Small intestine (tissue), 16 donors: ENCODE results near the gene ZGLP1. TPM values are rescaled to one million over a fixed set of nuclear protein-coding genes. Genes with fewer than 3 reads are reported as not detected.

Experiments
- DNase-seq, 2 donors: peaks; one replicate each; pipeline versions ENCODE4 v3.0.0 to v3.0.0-alpha.2; 2013
- FAIRE-seq: peaks from 2 replicates; lab custom pipeline; 2012; peaks lifted over from hg19 to GRCh38; lab: Jason Lieb, UNC
- H3K27ac ChIP-seq, 3 donors: one replicate each; pipeline ENCODE4 v1.5.1; 2013; ENCODE audit warnings: low read length in 2 of 3, mild to moderate bottlenecking in 2 of 3, control low read depth in 1 of 3, inconsistent platforms in 1 of 3, low read depth in 1 of 3, moderate library complexity in 1 of 3
- H3K27me3 ChIP-seq, 3 donors: one replicate each; pipeline ENCODE4 v1.6.1; 2013; ENCODE audit warnings: low read length in 3 of 3, inconsistent platforms in 1 of 3; ENCODE audit not compliant: control insufficient read depth in 3 of 3, insufficient read depth in 3 of 3
- H3K36me3 ChIP-seq, 3 donors: one replicate each; pipeline ENCODE4 v1.6.1; 2013; ENCODE audit warnings: low read length in 3 of 3, inconsistent platforms in 1 of 3, low read depth in 1 of 3, mild to moderate bottlenecking in 1 of 3, moderate library complexity in 1 of 3; ENCODE audit not compliant: control insufficient read depth in 3 of 3, insufficient read depth in 2 of 3
- H3K4me1 ChIP-seq, 3 donors: one replicate each; pipeline ENCODE4 v1.6.1; 2013; ENCODE audit warnings: low read length in 2 of 3, inconsistent platforms in 1 of 3, low read depth in 1 of 3, mild to moderate bottlenecking in 1 of 3, moderate library complexity in 1 of 3; ENCODE audit not compliant: control insufficient read depth in 3 of 3, insufficient read depth in 2 of 3
- H3K4me3 ChIP-seq, 3 donors: one replicate each; pipeline ENCODE4 v1.5.1; 2013; ENCODE audit warnings: low read length in 3 of 3, control low read depth in 1 of 3, inconsistent platforms in 1 of 3, low read depth in 1 of 3, mild to moderate bottlenecking in 1 of 3, moderate library complexity in 1 of 3
- H3K9me3 ChIP-seq, 2 donors: one replicate each; pipeline ENCODE4 v1.6.1; 2013; ENCODE audit warnings: low read depth in 1 of 2, low read length in 1 of 2; ENCODE audit not compliant: control insufficient read depth in 2 of 2, insufficient read depth in 1 of 2
- WGBS, 3 donors: extraction: QIAGEN DNeasy Blood & Tissue Kit; methylation state at CpG; one replicate each; pipeline ENCODE4 v1.1.7; 2013; 5-methylcytosine and 5-hydroxymethylcytosine counted together
- long read RNA-seq, 10 donors: transcript quantifications; one replicate each; lab custom pipeline, GENCODE V29; 2026
- polyA plus RNA-seq, 4 donors: library from polyadenylated mRNA; stranded (reverse) in 3 of 4; unstranded in 1 of 4; fragments of 200-250 nt in 3 of 4; fragments of 120-200 nt in 1 of 4; gene quantifications; one replicate each; pipeline versions ENCODE4 v1.2.1 to v1.2.3, GENCODE V29; 2013
- donor health status: healthy with polysubstance abuse.
- donor health status: control.
- donor health status: control.
- donor health status: Bipolar disorder and iron deficiency.
- donor health status: healthy.

Gene ZGLP1
- 1 to 10 TPM; 5.8 to 9.5 (median 7.7) TPM for polyA plus RNA-seq
- long read RNA-seq, donor 1: 0 reads
- long read RNA-seq, donor 2: 0 reads
- long read RNA-seq, donor 3, partial matches to known transcripts: 0 of 1 reads
- long read RNA-seq, donor 3, other reads (novel, unspliced or antisense): 0 of 1 reads
- long read RNA-seq, donor 4: 0 reads
- long read RNA-seq, donor 5: 0 reads
- long read RNA-seq, donor 6, partial matches to known transcripts: 0 of 1 reads
- long read RNA-seq, donor 6, other reads (novel, unspliced or antisense): 0 of 1 reads
- long read RNA-seq, donor 7: 0 reads
- long read RNA-seq, donor 8: 0 reads
- long read RNA-seq, donor 9: 0 reads
- long read RNA-seq, donor 10, partial matches to known transcripts: 0 of 3 reads
- long read RNA-seq, donor 10, other reads (novel, unspliced or antisense): 0 of 3 reads

- Histone ChIP-seq H3K27me3 (no peaks in the 10 kb centered on the region), H3K27ac (no peak within 1 kb of the TSS), H3K36me3 (peaks cover 0 to 40% (median 0%) of the 10 kb centered on the region in 3 donors), H3K9me3 (no peaks in the 10 kb centered on the region), H3K4me3 (no peak within 1 kb of the TSS), H3K4me1 (no peaks in the 10 kb centered on the region)
- DNase-seq: no peak
- 93 to 96% (median 94%) methylated on average over 23 to 24 of the region's 24 CpGs for WGBS, 3 donors
- FAIRE-seq: no peak
These were observed at the start of gene ZGLP1 for GRCh38 chr19:10309423-10309822. ZGLP1 (minus strand) TSS chr19:10309815.

DNA sequence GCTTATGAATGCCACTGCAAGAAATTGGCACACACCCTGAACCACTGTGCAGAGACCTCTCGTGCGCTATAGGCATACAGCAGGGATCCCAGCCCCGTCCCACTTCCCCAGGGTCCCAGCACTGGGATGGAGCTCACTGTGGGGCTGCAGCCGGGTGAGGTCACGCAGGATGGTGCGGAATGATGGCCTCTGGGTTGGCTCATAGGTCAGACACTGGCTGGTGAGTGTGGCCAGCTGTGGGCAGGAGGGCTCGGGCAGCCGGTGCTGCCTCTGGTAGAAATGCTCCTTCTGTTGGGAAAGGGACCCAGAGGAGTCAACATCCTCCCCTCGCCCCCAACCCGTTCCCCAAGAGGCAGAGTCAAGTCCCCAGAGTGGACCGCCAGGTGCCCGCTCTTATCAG lies 46.8 kb upstream of the ZGLP1 start:
- no peaks in the 10 kb centered on the region for H3K9me3 ChIP-seq
- FAIRE-seq: no peak
- peaks cover 0 to 15% (median 0%) of the 10 kb centered on the region in 3 donors for H3K4me1 ChIP-seq
- no peak overlapping the region for H3K4me3 ChIP-seq
- H3K36me3 ChIP-seq: peaks cover 17 to 81% (median 19%) of the 10 kb centered on the region in 3 donors
- no peaks in the 10 kb centered on the region for H3K27me3 ChIP-seq
- 94 to 98% (median 97%) methylated on average over 12 of the region's 12 CpGs for WGBS, 3 donors
- no peak for DNase-seq
- no peak overlapping the region for H3K27ac ChIP-seq

- H3K27ac ChIP-seq: no peak overlapping the region
- DNase-seq: peak in 1 of 2 donors; percentile 77
- H3K36me3 ChIP-seq: peaks cover 15 to 73% (median 25%) of the 10 kb centered on the region in 3 donors
These were observed 44.3 kb upstream of the ZGLP1 start for GRCh38 chr19:10353793-10354391.

GRCh38 chr19:10352764-10353671 lies 43.4 kb upstream of the ZGLP1 start:
- peaks cover 15 to 70% (median 24%) of the 10 kb centered on the region in 3 donors for H3K36me3 ChIP-seq
- no peaks in the 10 kb centered on the region for H3K9me3 ChIP-seq
- H3K4me3 ChIP-seq: peak overlapping the region in 1 of 3 donors; percentile 9
- 74 to 93% (median 90%) methylated on average over 55 to 63 of the region's 63 CpGs for WGBS, 3 donors
- FAIRE-seq (no peak), DNase-seq (peak in 1 of 2 donors; percentile 79)
- H3K27ac ChIP-seq: no peak overlapping the region
- no peaks in the 10 kb centered on the region for H3K27me3 ChIP-seq
- peaks cover 0 to 15% (median 0%) of the 10 kb centered on the region in 3 donors for H3K4me1 ChIP-seq

More at GRCh38 chr19:10353793-10354391, 44.3 kb upstream of the ZGLP1 start:
- 85 to 93% (median 90%) methylated on average over 32 of the region's 32 CpGs for WGBS, 3 donors
- no peak for FAIRE-seq
- H3K4me3 ChIP-seq: peak overlapping the region in 1 of 3 donors; percentile 9
- no peaks in the 10 kb centered on the region for H3K9me3 ChIP-seq
- H3K27me3 ChIP-seq: no peaks in the 10 kb centered on the region
- H3K4me1 ChIP-seq: peaks cover 0 to 15% (median 0%) of the 10 kb centered on the region in 3 donors

DNA sequence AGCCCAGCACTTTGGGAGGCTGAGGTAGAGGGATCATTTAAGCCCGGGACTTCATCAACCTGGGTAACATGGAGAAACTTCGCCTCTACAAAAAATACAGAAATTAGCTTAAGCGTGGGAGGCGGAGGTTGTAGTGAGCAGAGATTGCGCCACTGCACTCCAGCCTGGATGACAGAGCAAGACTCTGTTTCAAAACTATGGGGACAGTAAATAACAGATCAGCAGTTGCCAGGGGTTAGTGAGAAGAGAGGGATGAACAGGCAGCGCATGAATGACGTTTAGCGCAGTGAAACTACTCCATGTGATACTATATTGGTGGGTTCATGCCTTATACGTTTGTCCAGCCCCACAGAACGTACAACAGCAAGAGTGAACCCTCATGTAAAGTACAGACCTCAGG lies 36.9 kb upstream of the ZGLP1 start:
- H3K36me3 ChIP-seq: peaks cover 2 to 16% (median 8%) of the 10 kb centered on the region in 3 donors
- no peak for FAIRE-seq
- no peak overlapping the region for H3K27ac ChIP-seq
- no peaks in the 10 kb centered on the region for H3K4me1 ChIP-seq
- no peaks in the 10 kb centered on the region for H3K27me3 ChIP-seq
- no peaks in the 10 kb centered on the region for H3K9me3 ChIP-seq
- DNase-seq: no peak
- no peak overlapping the region for H3K4me3 ChIP-seq
- WGBS, 3 donors: 75 to 80% (median 79%) methylated on average over 10 of the region's 10 CpGs

DNA sequence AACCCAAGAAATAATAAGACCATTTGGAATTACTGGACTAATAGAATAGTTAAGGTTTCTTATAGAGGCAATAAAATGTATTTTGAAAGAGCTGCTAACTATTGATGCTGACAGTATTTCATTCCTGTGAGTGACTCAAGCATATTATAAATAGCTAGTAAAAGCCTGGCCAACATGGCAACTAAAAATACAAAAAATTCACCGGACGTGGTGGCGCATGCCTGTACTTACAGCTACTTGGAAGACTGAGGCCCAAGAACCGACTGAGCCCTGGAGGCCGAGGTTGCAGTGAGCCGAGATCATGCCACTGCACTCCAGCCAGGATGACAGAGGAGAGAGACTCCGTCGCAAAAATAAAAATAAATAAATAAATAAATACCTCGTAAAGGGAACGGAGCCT lies 35.2 kb upstream of the ZGLP1 start:
- no peaks in the 10 kb centered on the region for H3K27me3 ChIP-seq
- H3K4me3 ChIP-seq: no peak overlapping the region
- H3K9me3 ChIP-seq: no peaks in the 10 kb centered on the region
- DNase-seq (no peak), FAIRE-seq (no peak)
- H3K27ac ChIP-seq: no peak overlapping the region
- peaks cover 0 to 5% (median 0%) of the 10 kb centered on the region in 3 donors for H3K36me3 ChIP-seq
- H3K4me1 ChIP-seq: no peaks in the 10 kb centered on the region
- WGBS, 3 donors: 92 to 94% (median 93%) methylated on average over 10 of the region's 10 CpGs

- 52 to 75% (median 64%) methylated on average over 2 of the region's 2 CpGs for WGBS, 3 donors
- no peaks in the 10 kb centered on the region for H3K4me1 ChIP-seq
- H3K36me3 ChIP-seq: no peaks in the 10 kb centered on the region
- no peak overlapping the region for H3K27ac ChIP-seq
- H3K27me3 ChIP-seq: no peaks in the 10 kb centered on the region
- no peaks in the 10 kb centered on the region for H3K9me3 ChIP-seq
- H3K4me3 ChIP-seq: no peak overlapping the region
- FAIRE-seq (no peak), DNase-seq (no peak)
These were observed 33.9 kb upstream of the ZGLP1 start for GRCh38 chr19:10343495-10343894.

GRCh38 chr19:10339977-10340376 lies 30.4 kb upstream of the ZGLP1 start:
- WGBS, 3 donors: 86 to 93% (median 88%) methylated on average over 5 of the region's 5 CpGs
- Histone ChIP-seq H3K9me3 (no peaks in the 10 kb centered on the region), H3K36me3 (no peaks in the 10 kb centered on the region), H3K27ac (peak overlapping the region in 1 of 3 donors; percentile 9), H3K27me3 (no peaks in the 10 kb centered on the region), H3K4me1 (peaks cover 0 to 3% (median 0%) of the 10 kb centered on the region in 3 donors), H3K4me3 (no peak overlapping the region)
- DNase-seq (no peak), FAIRE-seq (no peak)
